Memory B cell (primary cell): ENCODE results near the gene OR2Z1.

Source experiments
- ATAC-seq: fragments of 150-1000 bp; cut with Tn5 transposase; 2 replicates; pipeline ENCODE4 v1.10.0; 2021; ENCODE audit warnings: low read depth, mild to moderate bottlenecking, moderate library complexity
- DNase-seq, 2 donors: peaks; one replicate each; pipeline ENCODE4 v3.0.0; 2022; ENCODE audit warnings: low spot score in 2 of 2
- H3K27ac Mint-ChIP-seq: one replicate; pipeline ENCODE4 v1.8.0; 2022; ENCODE audit warnings: mild to moderate bottlenecking, moderate library complexity, mixed read lengths
- H3K27me3 Mint-ChIP-seq: one replicate; pipeline ENCODE4 v1.8.0; 2022; ENCODE audit warnings: mixed read lengths
- H3K36me3 Mint-ChIP-seq: one replicate; pipeline ENCODE4 v1.8.0; 2022; ENCODE audit warnings: mild to moderate bottlenecking, mixed read lengths
- H3K4me1 Mint-ChIP-seq: one replicate; pipeline ENCODE4 v1.8.0; 2022; ENCODE audit warnings: mixed read lengths
- H3K4me3 Mint-ChIP-seq: one replicate; pipeline ENCODE4 v1.8.0; 2022; ENCODE audit warnings: mild to moderate bottlenecking, moderate library complexity, mixed read lengths
- H3K9me3 Mint-ChIP-seq: one replicate; pipeline ENCODE4 v1.8.0; 2022; ENCODE audit warnings: mixed read lengths

Gene OR2Z1, protein sequence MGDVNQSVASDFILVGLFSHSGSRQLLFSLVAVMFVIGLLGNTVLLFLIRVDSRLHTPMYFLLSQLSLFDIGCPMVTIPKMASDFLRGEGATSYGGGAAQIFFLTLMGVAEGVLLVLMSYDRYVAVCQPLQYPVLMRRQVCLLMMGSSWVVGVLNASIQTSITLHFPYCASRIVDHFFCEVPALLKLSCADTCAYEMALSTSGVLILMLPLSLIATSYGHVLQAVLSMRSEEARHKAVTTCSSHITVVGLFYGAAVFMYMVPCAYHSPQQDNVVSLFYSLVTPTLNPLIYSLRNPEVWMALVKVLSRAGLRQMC

DNA sequence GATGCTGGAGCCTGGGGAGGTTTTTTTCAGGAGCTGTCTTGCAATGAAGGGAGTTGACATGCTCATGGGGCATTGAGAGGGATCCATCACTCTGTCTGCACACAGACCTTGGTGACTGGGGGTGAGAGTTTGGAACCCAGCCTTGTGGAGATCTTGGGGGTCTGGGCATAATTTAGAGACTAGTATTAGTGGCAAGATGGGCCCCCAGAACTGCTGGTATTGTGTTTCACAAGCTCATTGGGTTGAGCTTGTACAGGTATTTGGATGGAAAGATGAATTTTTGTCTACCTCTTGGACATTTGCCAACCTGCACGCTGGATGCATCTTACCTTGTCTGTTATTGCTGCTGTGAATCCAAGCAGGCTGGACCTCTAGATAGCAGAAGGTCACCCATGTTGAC lies at the start of gene OR2Z1:
Gene OR2Z1, plus strand, starts transcription at position 301 of the 400 bp plus-strand sequence. CDS start 9,395 bp downstream, outside the sequence.
- Mint-ChIP-seq H3K4me3 (no peak within 1 kb of the TSS), H3K27ac (no peak within 1 kb of the TSS), H3K27me3 (peaks cover 7% of the 10 kb centered on the region), H3K4me1 (no peaks in the 10 kb centered on the region), H3K36me3 (peaks cover 2% of the 10 kb centered on the region), H3K9me3 (peaks cover 9% of the 10 kb centered on the region)
- no peak for ATAC-seq
- DNase-seq = no peak

DNA sequence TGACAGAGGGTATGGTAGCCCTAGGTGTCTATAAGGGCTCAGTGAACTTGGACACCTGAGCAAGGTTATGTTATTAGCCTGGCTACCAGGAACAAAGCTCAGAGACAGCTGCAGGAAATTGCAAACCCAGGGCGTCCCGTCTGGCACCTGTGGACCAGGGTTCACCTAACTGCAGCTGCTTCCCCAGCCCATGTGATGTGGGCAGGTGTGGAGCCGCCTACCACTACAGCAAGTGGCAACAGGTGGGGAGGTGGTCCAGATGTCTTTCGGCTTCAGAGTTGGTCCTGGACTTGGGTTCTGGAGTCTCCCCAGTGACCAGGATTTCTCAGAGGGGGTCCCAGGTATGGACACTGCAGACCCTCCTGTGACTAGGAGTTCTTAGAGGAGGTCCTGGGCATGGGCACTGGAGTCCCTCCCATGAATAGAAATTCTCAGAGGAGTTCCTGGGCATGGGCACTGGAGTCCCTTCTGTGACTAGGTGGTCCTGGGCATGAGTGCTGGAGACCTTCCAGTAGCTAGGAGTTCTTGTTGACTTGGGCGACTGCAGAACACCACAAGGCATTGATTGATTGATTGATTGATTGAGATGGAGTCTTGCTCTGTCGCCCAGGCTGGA lies 48.0 kb upstream of the OR2Z1 start:
- ATAC-seq = no peak

DNA sequence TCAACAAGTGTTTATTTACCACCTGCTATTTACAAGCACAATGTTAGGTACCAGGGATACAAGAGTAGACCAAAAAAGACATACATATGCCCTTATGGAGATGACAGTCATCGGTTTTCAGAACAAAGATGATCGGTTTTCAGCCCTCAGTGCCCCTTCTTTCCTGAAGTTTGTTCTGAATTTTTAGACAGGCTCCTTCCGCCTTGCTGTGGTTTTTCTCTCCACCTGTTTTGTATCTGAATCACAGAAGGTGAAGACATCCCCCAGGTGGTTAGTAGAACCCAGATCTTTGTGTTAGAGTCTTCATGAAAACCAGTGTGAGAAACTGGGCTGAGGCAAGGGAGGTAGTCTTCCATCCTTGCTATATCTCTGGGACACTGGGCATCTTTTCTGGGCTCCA lies 46.4 kb upstream of the OR2Z1 start:
- no peak for ATAC-seq
- peaks cover 11% of the 10 kb centered on the region for H3K27me3 Mint-ChIP-seq

More for the DNA sequence above, 48.0 kb upstream of the OR2Z1 start:
- H3K27ac Mint-ChIP-seq = no peak overlapping the region
- peaks cover 10% of the 10 kb centered on the region for H3K27me3 Mint-ChIP-seq
- H3K36me3 Mint-ChIP-seq = peaks cover 5% of the 10 kb centered on the region
- no peak for DNase-seq
- peaks cover 14% of the 10 kb centered on the region for H3K4me1 Mint-ChIP-seq
- peaks cover 12% of the 10 kb centered on the region for H3K9me3 Mint-ChIP-seq
- no peak overlapping the region for H3K4me3 Mint-ChIP-seq

DNA sequence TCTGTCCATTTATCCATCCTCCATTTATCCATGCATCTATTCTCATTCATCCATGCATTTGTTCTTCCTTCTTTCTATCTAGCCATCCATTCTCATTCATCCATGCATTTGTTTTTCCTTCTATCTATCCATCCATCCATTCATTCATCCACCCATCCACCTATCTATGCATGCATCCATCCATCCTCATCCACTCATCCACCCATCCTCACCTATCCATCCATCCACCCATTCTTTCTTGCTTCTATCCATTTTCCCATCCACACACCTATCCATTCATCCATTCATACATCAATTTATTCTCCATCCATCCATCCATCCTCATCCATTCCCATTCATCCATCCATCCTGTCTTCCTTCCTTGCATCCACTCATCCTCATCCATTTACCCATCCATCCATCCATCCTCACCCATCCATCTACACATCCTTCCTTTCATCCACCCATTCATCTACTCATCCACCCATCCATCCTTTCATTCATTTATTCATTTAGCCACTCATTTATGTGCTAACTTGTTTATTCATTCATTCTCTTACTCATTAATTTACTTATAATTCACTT lies 43.1 kb upstream of the OR2Z1 start:
- peaks cover 9% of the 10 kb centered on the region for H3K4me1 Mint-ChIP-seq
- H3K4me3 Mint-ChIP-seq = no peak overlapping the region
- peaks cover 23% of the 10 kb centered on the region for H3K9me3 Mint-ChIP-seq
- H3K27ac Mint-ChIP-seq = no peak overlapping the region
- peaks cover 22% of the 10 kb centered on the region for H3K27me3 Mint-ChIP-seq
- H3K36me3 Mint-ChIP-seq = peaks cover 6% of the 10 kb centered on the region
- ATAC-seq (no peak), DNase-seq (no peak)

More for the DNA sequence above, 46.4 kb upstream of the OR2Z1 start:
- Mint-ChIP-seq H3K36me3 (peaks cover 6% of the 10 kb centered on the region), H3K4me1 (peaks cover 16% of the 10 kb centered on the region), H3K27ac (no peak overlapping the region), H3K9me3 (peaks cover 11% of the 10 kb centered on the region), H3K4me3 (no peak overlapping the region)
- no peak for DNase-seq

DNA sequence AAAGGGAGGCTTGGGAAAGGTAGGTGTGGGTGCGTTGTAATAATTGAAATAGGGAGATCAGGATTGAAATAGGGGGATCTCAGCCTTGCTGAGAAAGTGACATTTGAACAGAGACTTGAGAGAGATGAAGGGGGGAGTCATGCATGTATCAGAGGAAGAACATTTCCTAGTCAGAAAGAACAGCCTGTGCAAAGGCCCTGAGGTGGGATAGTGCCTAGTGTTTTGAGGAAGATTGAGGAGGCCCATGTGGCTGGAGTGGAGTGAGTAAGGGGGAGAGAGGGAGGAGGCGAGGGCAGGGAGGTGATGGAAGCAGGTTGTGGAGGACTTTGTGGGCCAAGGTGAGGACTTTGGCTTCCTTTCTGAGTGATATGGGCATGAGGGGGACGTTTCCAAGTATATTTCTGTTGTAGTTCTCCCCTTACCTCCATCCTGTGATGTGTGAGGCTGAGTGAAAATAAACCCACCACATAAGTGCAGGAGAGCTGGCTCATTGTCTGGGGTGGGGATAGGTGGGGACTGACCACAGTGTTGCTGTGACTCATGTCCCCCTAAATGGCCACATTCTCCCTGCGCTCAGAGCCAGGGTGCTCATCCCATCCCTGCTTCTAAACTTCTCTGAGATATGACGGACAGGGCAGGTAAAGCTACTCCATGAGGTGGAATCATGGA lies 40.6 kb upstream of the OR2Z1 start:
- no peak for ATAC-seq
- H3K27me3 Mint-ChIP-seq = peaks cover 22% of the 10 kb centered on the region
- no peak overlapping the region for H3K27ac Mint-ChIP-seq

DNA sequence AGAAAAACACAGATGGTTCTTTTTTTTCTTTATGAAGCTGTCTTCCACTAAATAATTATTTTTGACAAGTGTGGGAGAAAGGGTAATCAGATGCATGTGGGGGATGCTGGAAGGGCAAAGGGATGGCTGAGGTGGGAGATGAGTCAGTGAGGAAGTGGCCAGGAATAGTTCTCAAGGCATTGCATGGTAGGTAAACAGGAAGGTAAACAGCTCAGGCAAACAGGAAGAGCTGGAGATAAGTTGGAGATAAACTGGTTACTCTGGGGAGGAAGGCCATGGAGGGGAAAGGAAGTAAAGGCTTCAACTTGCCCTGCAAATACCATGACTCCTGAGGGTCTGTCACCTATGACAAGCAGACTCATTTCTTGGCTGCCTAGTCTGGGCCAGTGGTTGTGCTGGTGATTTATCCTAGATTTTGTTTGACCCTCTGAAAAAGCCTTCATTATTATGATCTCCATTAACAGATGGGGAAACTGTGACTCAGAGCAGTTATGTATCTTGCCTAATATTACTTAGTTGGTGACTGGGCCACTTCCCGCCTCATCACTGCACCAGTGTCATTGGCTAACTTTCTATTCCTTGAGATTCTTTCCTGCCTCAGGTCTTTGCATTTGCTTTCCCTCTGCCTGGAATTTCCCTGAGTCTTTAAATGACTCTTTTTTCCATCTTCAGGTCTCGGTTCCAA lies 39.9 kb upstream of the OR2Z1 start:
- H3K9me3 Mint-ChIP-seq = peaks cover 20% of the 10 kb centered on the region
- ATAC-seq (no peak), DNase-seq (no peak)
- H3K4me1 Mint-ChIP-seq = peaks cover 6% of the 10 kb centered on the region
- no peak overlapping the region for H3K4me3 Mint-ChIP-seq
- peaks cover 6% of the 10 kb centered on the region for H3K36me3 Mint-ChIP-seq
- H3K27me3 Mint-ChIP-seq = peaks cover 21% of the 10 kb centered on the region
- H3K27ac Mint-ChIP-seq = no peak overlapping the region

More for the DNA sequence above, 40.6 kb upstream of the OR2Z1 start:
- H3K4me3 Mint-ChIP-seq = no peak overlapping the region
- no peak for DNase-seq
- H3K4me1 Mint-ChIP-seq = peaks cover 8% of the 10 kb centered on the region
- H3K36me3 Mint-ChIP-seq = peaks cover 6% of the 10 kb centered on the region
- peaks cover 21% of the 10 kb centered on the region for H3K9me3 Mint-ChIP-seq

DNA sequence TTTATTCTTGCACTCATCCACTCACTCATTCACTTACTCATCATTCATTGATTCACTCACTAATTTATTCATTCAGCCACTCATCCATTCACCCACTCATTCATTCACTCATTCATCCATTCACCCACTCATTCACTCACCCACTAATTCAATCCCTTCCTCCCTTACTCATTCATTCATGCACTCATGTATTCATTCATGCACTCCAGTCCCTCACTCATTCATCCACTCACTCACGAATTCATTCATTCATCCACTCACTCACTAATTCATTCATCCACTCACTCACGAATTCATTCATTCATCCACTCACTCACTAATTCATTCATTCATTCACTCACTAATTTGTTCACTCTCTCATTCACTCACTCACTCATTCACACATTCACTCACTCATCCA lies 39.0 kb upstream of the OR2Z1 start:
- Mint-ChIP-seq H3K4me3 (no peak overlapping the region), H3K36me3 (peaks cover 6% of the 10 kb centered on the region), H3K9me3 (peaks cover 20% of the 10 kb centered on the region), H3K27me3 (peaks cover 22% of the 10 kb centered on the region), H3K27ac (no peak overlapping the region), H3K4me1 (peaks cover 6% of the 10 kb centered on the region)
- ATAC-seq (no peak), DNase-seq (no peak)

DNA sequence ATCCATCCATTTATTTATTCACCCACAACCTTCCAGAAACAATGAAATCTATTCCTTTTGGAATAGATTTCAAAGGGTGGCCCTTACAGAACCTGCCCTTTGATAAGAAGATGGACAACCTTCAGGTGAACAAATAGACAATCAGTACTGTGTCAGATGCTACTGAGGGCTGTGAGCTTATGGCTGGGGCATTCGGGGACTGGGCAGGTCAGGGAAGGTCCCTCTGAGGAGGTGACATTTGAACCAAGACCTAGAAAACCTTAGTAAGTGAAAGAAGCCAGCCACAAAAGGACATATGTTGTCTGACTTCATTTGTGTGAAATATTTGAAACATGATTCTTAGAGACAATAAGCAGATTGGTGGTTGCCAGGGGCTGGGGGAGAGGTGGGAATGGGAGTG lies 38.5 kb upstream of the OR2Z1 start:
- DNase-seq = no peak
- Mint-ChIP-seq H3K27ac (no peak overlapping the region), H3K36me3 (peaks cover 6% of the 10 kb centered on the region), H3K4me3 (no peak overlapping the region), H3K4me1 (peaks cover 6% of the 10 kb centered on the region), H3K9me3 (peaks cover 18% of the 10 kb centered on the region), H3K27me3 (peaks cover 21% of the 10 kb centered on the region)
- ATAC-seq = no peak

DNA sequence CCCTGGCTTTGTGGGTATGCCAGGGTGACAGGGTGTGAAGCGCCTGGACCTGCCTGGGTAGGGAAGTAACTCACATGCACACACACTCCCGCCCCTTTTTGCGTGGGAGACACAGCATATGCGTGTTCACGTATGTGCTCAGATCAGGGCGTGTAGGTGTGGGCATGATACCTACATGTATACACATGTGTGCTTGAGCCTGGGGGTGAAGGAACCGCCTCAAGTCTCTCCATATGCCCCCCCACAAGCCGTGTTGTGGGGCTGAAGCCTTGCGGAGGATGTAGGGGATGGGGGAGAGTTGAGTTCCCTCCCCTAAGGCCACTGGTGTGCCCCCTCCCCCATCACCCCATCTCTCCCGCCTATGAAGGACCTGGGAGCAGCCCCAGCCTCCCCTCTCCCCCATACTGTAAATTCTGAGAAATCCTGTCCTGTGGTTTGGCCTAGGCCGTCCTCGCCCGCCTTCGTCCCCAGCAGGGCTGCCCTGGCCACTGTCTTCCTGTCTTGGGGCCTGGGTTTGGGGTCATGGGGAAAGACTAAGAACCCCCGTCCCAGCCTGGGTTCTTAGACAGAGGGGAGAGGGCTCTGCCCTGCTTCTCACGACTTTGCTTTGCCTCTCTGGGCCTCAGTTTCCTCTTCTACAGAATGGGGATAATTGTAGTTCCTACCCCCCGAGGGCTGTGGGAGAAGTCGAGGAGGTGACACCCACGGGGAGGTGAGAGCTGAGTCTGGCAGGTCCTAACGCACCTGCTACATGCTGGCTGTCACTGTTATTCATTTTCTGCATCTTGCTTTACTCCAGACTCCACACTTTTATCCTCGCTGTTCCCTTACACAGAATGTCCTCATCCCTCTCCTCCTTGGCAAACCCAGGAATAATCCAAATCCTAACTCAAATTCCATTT lies 37.2 kb upstream of the OR2Z1 start:
- ATAC-seq (no peak), DNase-seq (no peak)
- Mint-ChIP-seq H3K27me3 (peaks cover 16% of the 10 kb centered on the region), H3K4me3 (no peak overlapping the region), H3K9me3 (peaks cover 12% of the 10 kb centered on the region), H3K4me1 (no peaks in the 10 kb centered on the region), H3K27ac (no peak overlapping the region), H3K36me3 (no peaks in the 10 kb centered on the region)

DNA sequence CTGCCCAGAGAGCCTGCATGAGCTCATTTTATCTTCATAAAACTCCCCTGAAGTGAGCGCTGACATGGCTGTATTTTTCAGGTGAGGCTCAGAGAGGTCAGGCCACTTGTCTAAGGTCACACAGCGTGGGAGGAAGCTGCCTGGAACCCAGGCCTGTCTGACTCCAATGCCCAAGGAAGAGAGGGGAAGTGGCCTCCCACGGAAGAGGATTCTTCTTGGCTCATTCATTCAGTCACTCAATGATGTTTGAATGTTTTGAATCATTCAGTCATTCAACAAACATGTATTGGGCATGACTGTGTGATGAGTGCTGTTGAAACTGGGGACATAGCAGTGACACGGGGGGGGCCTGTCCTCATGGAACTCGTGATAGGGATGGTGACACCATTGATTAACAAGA lies 34.9 kb upstream of the OR2Z1 start:
- no peak for DNase-seq
- H3K4me1 Mint-ChIP-seq = peaks cover 3% of the 10 kb centered on the region
- peaks cover 12% of the 10 kb centered on the region for H3K27me3 Mint-ChIP-seq
- no peak overlapping the region for H3K4me3 Mint-ChIP-seq
- H3K36me3 Mint-ChIP-seq = peaks cover 2% of the 10 kb centered on the region
- no peak for ATAC-seq
- H3K9me3 Mint-ChIP-seq = peaks cover 9% of the 10 kb centered on the region
- H3K27ac Mint-ChIP-seq = no peak overlapping the region

DNA sequence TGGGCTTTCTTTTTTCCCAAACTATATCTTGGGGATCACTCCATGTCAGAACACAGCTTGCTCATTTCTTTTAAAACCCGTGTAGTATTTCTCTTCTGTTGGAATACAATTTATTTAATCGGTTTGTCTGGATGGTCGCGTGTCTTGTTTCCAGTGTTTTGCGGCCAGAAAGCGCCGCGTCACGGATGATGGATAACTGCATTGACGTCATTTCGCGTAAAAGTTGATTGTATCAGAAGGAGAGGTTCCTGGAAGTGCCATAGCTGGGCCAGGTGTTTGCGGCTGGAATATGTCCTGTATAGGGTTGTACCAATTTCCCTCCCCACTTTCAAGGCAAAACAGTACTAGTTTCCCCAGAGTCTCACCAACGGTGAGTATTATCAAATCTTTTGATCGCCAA lies 32.5 kb upstream of the OR2Z1 start:
- ATAC-seq (no peak), DNase-seq (no peak)
- Mint-ChIP-seq H3K27ac (no peak overlapping the region), H3K4me1 (peaks cover 3% of the 10 kb centered on the region), H3K27me3 (peaks cover 12% of the 10 kb centered on the region), H3K9me3 (peaks cover 4% of the 10 kb centered on the region), H3K4me3 (no peak overlapping the region), H3K36me3 (peaks cover 2% of the 10 kb centered on the region)

DNA sequence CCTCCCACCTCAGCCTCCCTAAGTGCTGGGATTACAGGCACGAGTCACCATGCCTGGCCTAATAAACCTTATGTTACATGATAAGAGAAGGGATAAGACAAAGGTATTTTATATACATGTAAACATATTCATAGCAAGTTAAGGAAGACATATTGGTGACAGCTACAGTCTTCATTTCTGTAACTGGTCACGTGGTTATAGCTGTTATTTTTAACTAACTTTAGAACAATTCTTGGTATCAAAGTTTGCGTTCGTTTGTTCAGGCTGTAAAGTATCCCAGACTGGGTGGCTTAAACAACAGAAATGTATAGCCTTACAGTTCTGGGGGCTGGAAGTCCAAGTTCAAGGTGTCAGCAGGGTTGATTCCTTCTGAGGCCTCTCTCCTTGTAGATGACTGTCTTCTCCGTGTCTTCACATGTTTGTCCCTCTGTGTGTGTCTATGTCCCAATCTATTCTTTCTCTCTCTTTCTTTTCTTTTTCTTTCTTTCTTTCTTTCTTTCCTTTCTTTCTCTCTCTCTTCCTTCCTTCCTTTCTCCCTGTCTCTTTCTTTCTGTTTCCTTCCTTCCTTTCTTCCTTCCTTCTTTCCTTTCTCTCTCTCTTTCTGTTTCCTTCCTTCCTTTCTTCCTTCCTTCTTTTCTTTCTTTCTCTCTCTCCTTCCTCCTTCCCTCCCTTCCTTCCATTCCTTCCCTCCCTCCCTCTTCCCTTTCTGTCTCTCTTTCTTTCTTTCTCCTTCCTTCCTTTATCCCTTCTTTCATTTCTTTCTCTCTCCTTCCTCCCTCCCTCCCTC lies 30.5 kb upstream of the OR2Z1 start:
- no peak overlapping the region for H3K4me3 Mint-ChIP-seq
- no peak for ATAC-seq
- peaks cover 4% of the 10 kb centered on the region for H3K36me3 Mint-ChIP-seq
- H3K27ac Mint-ChIP-seq = no peak overlapping the region
- H3K27me3 Mint-ChIP-seq = peaks cover 17% of the 10 kb centered on the region
- peaks cover 4% of the 10 kb centered on the region for H3K9me3 Mint-ChIP-seq
- no peak for DNase-seq
- peaks cover 3% of the 10 kb centered on the region for H3K4me1 Mint-ChIP-seq
